HEK293 (cell line): Measurements from ENCODE around the gene WDCP.

Experiments
- BCL11B ChIP-seq: fragments of 450-650 bp; formaldehyde crosslinking; IDR thresholded peaks from 2 replicates; pipeline ENCODE4 v1.5.1; 2016; ENCODE audit warnings: low read depth, missing biosample characterization, missing genetic modification characterization
- BCL6B ChIP-seq: fragments of 450-650 bp; formaldehyde crosslinking; IDR thresholded peaks from 2 replicates; pipeline ENCODE4 v1.5.1; 2017; ENCODE audit warnings: missing biosample characterization, missing genetic modification characterization
- KLF16 ChIP-seq: fragments of 450-650 bp; formaldehyde crosslinking; IDR thresholded peaks from 2 replicates; pipeline ENCODE4 v1.5.1; 2017; ENCODE audit warnings: missing biosample characterization, missing genetic modification characterization
- MEIS1 ChIP-seq: sonication (generic); formaldehyde crosslinking; IDR thresholded peaks from 2 replicates; pipeline ENCODE4 v1.8.1; 2022; ENCODE audit warnings: missing genetic modification reagents, mild to moderate bottlenecking, borderline replicate concordance
- PRDM10 ChIP-seq: fragments of 450-650 bp; formaldehyde crosslinking; IDR thresholded peaks from 2 replicates; pipeline ENCODE4 v1.5.1; 2016; ENCODE audit warnings: missing biosample characterization, missing genetic modification characterization
- TCF7L2 ChIP-seq: IDR thresholded peaks from 2 replicates; pipeline ENCODE4 v1.6.1; 2011; ENCODE audit warnings: low read depth, mild to moderate bottlenecking, inconsistent platforms, low read length, moderate library complexity, borderline replicate concordance
- YY1 ChIP-seq: fragments of 450-650 bp; formaldehyde crosslinking; IDR thresholded peaks from 2 replicates; pipeline ENCODE4 v1.5.1; 2018; ENCODE audit warnings: missing biosample characterization, missing genetic modification characterization
- ZFHX2 ChIP-seq: fragments of 450-650 bp; formaldehyde crosslinking; conservative IDR thresholded peaks from 2 replicates; pipeline ENCODE4 v1.5.1; 2016; ENCODE audit warnings: missing biosample characterization, missing genetic modification characterization
- ZFP3 ChIP-seq: fragments of 450-650 bp; formaldehyde crosslinking; IDR thresholded peaks from 2 replicates; pipeline ENCODE4 v1.5.1; 2016; ENCODE audit warnings: low read depth, missing biosample characterization, missing genetic modification characterization
- ZFP41 ChIP-seq: fragments of 450-650 bp; formaldehyde crosslinking; IDR thresholded peaks from 2 replicates; pipeline ENCODE4 v1.5.1; 2016; ENCODE audit warnings: missing biosample characterization, missing genetic modification characterization, borderline replicate concordance
- ZNF10 ChIP-seq: fragments of 450-650 bp; formaldehyde crosslinking; IDR thresholded peaks from 2 replicates; pipeline ENCODE4 v1.5.1; 2017; ENCODE audit warnings: missing biosample characterization, missing genetic modification characterization
- ZNF157 ChIP-seq: fragments of 450-650 bp; formaldehyde crosslinking; IDR thresholded peaks from 2 replicates; pipeline ENCODE4 v1.5.1; 2016; ENCODE audit warnings: missing biosample characterization, missing genetic modification characterization
- ZNF19 ChIP-seq: fragments of 450-650 bp; formaldehyde crosslinking; IDR thresholded peaks from 2 replicates; pipeline ENCODE4; 2016; ENCODE audit warnings: missing biosample characterization, missing genetic modification characterization, low read depth
- ZNF280D ChIP-seq: fragments of 450-650 bp; formaldehyde crosslinking; IDR thresholded peaks from 2 replicates; pipeline ENCODE4 v1.5.1; 2016; ENCODE audit warnings: missing biosample characterization, missing genetic modification characterization
- ZNF302 ChIP-seq: fragments of 450-650 bp; formaldehyde crosslinking; IDR thresholded peaks from 2 replicates; pipeline ENCODE4 v1.5.1; 2016; ENCODE audit warnings: missing biosample characterization, missing genetic modification characterization, low read depth
- ZNF324 ChIP-seq: fragments of 450-650 bp; formaldehyde crosslinking; IDR thresholded peaks from 2 replicates; pipeline ENCODE4 v1.5.1; 2016; ENCODE audit warnings: missing biosample characterization, missing genetic modification characterization
- ZNF394 ChIP-seq: fragments of 450-650 bp; formaldehyde crosslinking; IDR thresholded peaks from 2 replicates; pipeline ENCODE4 v1.5.1; 2016; ENCODE audit warnings: missing biosample characterization, missing genetic modification characterization, mild to moderate bottlenecking, moderate library complexity, borderline replicate concordance
- ZNF423 ChIP-seq: fragments of 450-650 bp; formaldehyde crosslinking; IDR thresholded peaks from 2 replicates; pipeline ENCODE4 v1.5.1; 2016; ENCODE audit warnings: missing biosample characterization, missing genetic modification characterization
- ZNF501 ChIP-seq: fragments of 450-650 bp; formaldehyde crosslinking; IDR thresholded peaks from 2 replicates; pipeline ENCODE4 v1.5.1; 2016; ENCODE audit warnings: missing biosample characterization, missing genetic modification characterization
- ZNF585B ChIP-seq: fragments of 450-650 bp; formaldehyde crosslinking; IDR thresholded peaks from 2 replicates; pipeline ENCODE4 v1.5.1; 2016; ENCODE audit warnings: missing biosample characterization, missing genetic modification characterization
- ZNF600 ChIP-seq: fragments of 450-650 bp; formaldehyde crosslinking; IDR thresholded peaks from 2 replicates; pipeline ENCODE4 v1.5.1; 2016; ENCODE audit warnings: missing biosample characterization, missing genetic modification characterization
- ZNF830 ChIP-seq: fragments of 450-650 bp; IDR thresholded peaks from 2 replicates; pipeline ENCODE4 v1.5.0; 2018; ENCODE audit warnings: missing biosample characterization, missing genetic modification characterization, low read depth, mild to moderate bottlenecking, moderate library complexity
- ZSCAN4 ChIP-seq: fragments of 450-650 bp; formaldehyde crosslinking; IDR thresholded peaks from 2 replicates; pipeline ENCODE4 v1.5.1; 2017; ENCODE audit warnings: missing biosample characterization, missing genetic modification characterization
- ZSCAN5A ChIP-seq: fragments of 450-650 bp; formaldehyde crosslinking; IDR thresholded peaks from 2 replicates; pipeline ENCODE4 v1.5.1; 2016; ENCODE audit warnings: missing biosample characterization, missing genetic modification characterization

WDCP gene

GRCh38 chr2:24050041-24050979 is 3.1 kb upstream of the WDCP start (continued):
- TF ChIP-seq PRDM10 (tag by site-specific recombination) (peak; percentile 76), TCF7L2 (no peak), MEIS1 (CRISPR knock-in tag) (no peak), ZNF10 (no peak), BCL6B (tag by site-specific recombination) (no peak), ZFHX2 (tag by site-specific recombination) (peak; percentile 48; the same call in 1 of the 2 replicates), ZNF585B (tag by site-specific recombination) (no peak), ZNF302 (tag by site-specific recombination) (no peak), ZSCAN4 (no peak), ZNF280D (tag by site-specific recombination) (no peak), ZNF19 (tag by site-specific recombination) (no peak), ZFP3 (tag by site-specific recombination) (no peak), ZNF600 (peak; percentile 52; the same call in 1 of the 2 replicates), ZSCAN5A (tag by site-specific recombination) (no peak), ZNF394 (tag by site-specific recombination) (no peak), ZFP41 (tag by site-specific recombination) (no peak), BCL11B (tag by site-specific recombination) (no peak), ZNF157 (tag by site-specific recombination) (no peak), ZNF423 (0 out of 2 replicates have a peak, but pooled peaks have one; percentile 28), ZNF830 (tag by site-specific recombination) (no peak), YY1 (no peak), ZNF324 (tag by site-specific recombination) (no peak), ZNF501 (tag by site-specific recombination) (no peak), KLF16 (no peak)
- TF ChIP-seq, all 188 proteins: peak for 17
